T-helper 2 cell treated with Interferon-gamma antibody and Interleukin-4, amounts not matched to agents 5 μg/mL and 100 μg/mL, for 36 hours (primary cell): ENCODE results near the gene SEMA5A.
"Not testable (repeated sequence)": the region's sequence is repeated elsewhere in the genome, so short reads cannot be mapped to it uniquely, and the experiment has no call there.

Experiments
- DNase-seq: peaks from one replicate; pipeline ENCODE4 v3.0.0; 2021; ENCODE audit warnings: low spot score
- H3K27ac Mint-ChIP-seq: one replicate; pipeline ENCODE4 v1.8.0; 2021; ENCODE audit warnings: mild to moderate bottlenecking, mixed read lengths
- H3K27me3 Mint-ChIP-seq: one replicate; pipeline ENCODE4 v1.8.0; 2021; ENCODE audit warnings: low read depth, mixed read lengths
- H3K36me3 Mint-ChIP-seq: one replicate; pipeline ENCODE4 v1.8.0; 2021; ENCODE audit warnings: low read depth, mixed read lengths
- H3K4me1 Mint-ChIP-seq: one replicate; pipeline ENCODE4 v1.8.0; 2021; ENCODE audit warnings: low read depth, mixed read lengths
- H3K4me3 Mint-ChIP-seq: one replicate; pipeline ENCODE4 v1.8.0; 2022; ENCODE audit warnings: mild to moderate bottlenecking, moderate library complexity, mixed read lengths
- H3K9me3 Mint-ChIP-seq: one replicate; pipeline ENCODE4 v1.8.0; 2021; ENCODE audit warnings: mixed read lengths

SEMA5A gene

GRCh38 chr5:9370256-9370655 is 175.6 kb downstream of the SEMA5A start:
- no peak for DNase-seq
- Mint-ChIP-seq H3K36me3 (no peaks in the 10 kb centered on the region), H3K9me3 (peaks cover 18% of the 10 kb centered on the region), H3K4me3 (no peak overlapping the region), H3K27me3 (no peaks in the 10 kb centered on the region), H3K4me1 (no peaks in the 10 kb centered on the region), H3K27ac (no peak overlapping the region)

GRCh38 chr5:9365512-9365911 is 180.4 kb downstream of the SEMA5A start:
- Mint-ChIP-seq H3K27me3 (no peaks in the 10 kb centered on the region), H3K36me3 (no peaks in the 10 kb centered on the region), H3K9me3 (peaks cover 14% of the 10 kb centered on the region), H3K4me1 (peaks cover 9% of the 10 kb centered on the region), H3K4me3 (no peak overlapping the region), H3K27ac (no peak overlapping the region)
- no peak for DNase-seq

GRCh38 chr5:9363449-9363848 is 182.4 kb downstream of the SEMA5A start:
- Mint-ChIP-seq H3K9me3 (peaks cover 3% of the 10 kb centered on the region), H3K27me3 (no peaks in the 10 kb centered on the region), H3K4me3 (peak overlapping the region; percentile 24), H3K4me1 (peaks cover 9% of the 10 kb centered on the region), H3K27ac (no peak overlapping the region), H3K36me3 (no peaks in the 10 kb centered on the region)
- no peak for DNase-seq

- no peak overlapping the region for H3K27ac Mint-ChIP-seq
- no peak for DNase-seq
- no peaks in the 10 kb centered on the region for H3K27me3 Mint-ChIP-seq
- peaks cover 3% of the 10 kb centered on the region for H3K9me3 Mint-ChIP-seq
- H3K4me3 Mint-ChIP-seq: peak overlapping the region; percentile 24
- H3K36me3 Mint-ChIP-seq: no peaks in the 10 kb centered on the region
- H3K4me1 Mint-ChIP-seq: peaks cover 9% of the 10 kb centered on the region
Measured at GRCh38 chr5:9363026-9363425, 182.8 kb downstream of the SEMA5A start.

- DNase-seq: no peak
- no peaks in the 10 kb centered on the region for H3K9me3 Mint-ChIP-seq
- H3K27ac Mint-ChIP-seq: no peak overlapping the region
- no peaks in the 10 kb centered on the region for H3K36me3 Mint-ChIP-seq
- peaks cover 9% of the 10 kb centered on the region for H3K4me1 Mint-ChIP-seq
- H3K27me3 Mint-ChIP-seq: no peaks in the 10 kb centered on the region
- H3K4me3 Mint-ChIP-seq: peak overlapping the region; percentile 5
Measured at GRCh38 chr5:9362600-9362999, 183.3 kb downstream of the SEMA5A start.

GRCh38 chr5:9361835-9362234 is 184.0 kb downstream of the SEMA5A start:
- no peak overlapping the region for H3K4me3 Mint-ChIP-seq
- H3K36me3 Mint-ChIP-seq: no peaks in the 10 kb centered on the region
- no peaks in the 10 kb centered on the region for H3K27me3 Mint-ChIP-seq
- DNase-seq: peak; percentile 14
- peaks cover 9% of the 10 kb centered on the region for H3K4me1 Mint-ChIP-seq
- H3K9me3 Mint-ChIP-seq: no peaks in the 10 kb centered on the region
- no peak overlapping the region for H3K27ac Mint-ChIP-seq

GRCh38 chr5:9358961-9359685 is 186.8 kb downstream of the SEMA5A start:
- Mint-ChIP-seq H3K36me3 (no peaks in the 10 kb centered on the region), H3K27me3 (no peaks in the 10 kb centered on the region), H3K27ac (no peak overlapping the region), H3K4me1 (peaks cover 9% of the 10 kb centered on the region), H3K9me3 (peaks cover 5% of the 10 kb centered on the region), H3K4me3 (no peak overlapping the region)
- no peak for DNase-seq

- Mint-ChIP-seq H3K27ac (no peak overlapping the region), H3K9me3 (peaks cover 5% of the 10 kb centered on the region), H3K36me3 (no peaks in the 10 kb centered on the region), H3K4me1 (no peaks in the 10 kb centered on the region), H3K4me3 (no peak overlapping the region), H3K27me3 (no peaks in the 10 kb centered on the region)
- DNase-seq: no peak
Measured at GRCh38 chr5:9356351-9356825, 189.5 kb downstream of the SEMA5A start.

- Mint-ChIP-seq H3K9me3 (peaks cover 9% of the 10 kb centered on the region), H3K4me3 (no peak overlapping the region), H3K27me3 (no peaks in the 10 kb centered on the region), H3K4me1 (no peaks in the 10 kb centered on the region), H3K36me3 (no peaks in the 10 kb centered on the region), H3K27ac (no peak overlapping the region)
- no peak for DNase-seq
Measured at GRCh38 chr5:9354336-9355081, 191.4 kb downstream of the SEMA5A start.

GRCh38 chr5:9353048-9353447 is 192.8 kb downstream of the SEMA5A start:
- H3K36me3 Mint-ChIP-seq, DNase-seq: not testable (repeated sequence)

GRCh38 chr5:9351546-9351945 is 194.3 kb downstream of the SEMA5A start:
- H3K9me3 Mint-ChIP-seq: peaks cover 9% of the 10 kb centered on the region
- no peaks in the 10 kb centered on the region for H3K4me1 Mint-ChIP-seq
- no peaks in the 10 kb centered on the region for H3K36me3 Mint-ChIP-seq
- no peak for DNase-seq
- no peak overlapping the region for H3K27ac Mint-ChIP-seq
- H3K4me3 Mint-ChIP-seq: no peak overlapping the region
- H3K27me3 Mint-ChIP-seq: no peaks in the 10 kb centered on the region

More at GRCh38 chr5:9353048-9353447, 192.8 kb downstream of the SEMA5A start:
- H3K4me1 Mint-ChIP-seq, H3K4me3 Mint-ChIP-seq, H3K27me3 Mint-ChIP-seq, H3K27ac Mint-ChIP-seq, H3K9me3 Mint-ChIP-seq: not testable (repeated sequence)

- Mint-ChIP-seq H3K27me3 (no peaks in the 10 kb centered on the region), H3K27ac (no peak overlapping the region), H3K4me1 (no peaks in the 10 kb centered on the region), H3K36me3 (no peaks in the 10 kb centered on the region), H3K9me3 (peaks cover 9% of the 10 kb centered on the region), H3K4me3 (no peak overlapping the region)
- no peak for DNase-seq
Measured at GRCh38 chr5:9350301-9350797, 195.5 kb downstream of the SEMA5A start.

- no peaks in the 10 kb centered on the region for H3K36me3 Mint-ChIP-seq
- no peak overlapping the region for H3K27ac Mint-ChIP-seq
- no peaks in the 10 kb centered on the region for H3K4me1 Mint-ChIP-seq
- no peak for DNase-seq
- H3K4me3 Mint-ChIP-seq: no peak overlapping the region
- H3K9me3 Mint-ChIP-seq: peaks cover 4% of the 10 kb centered on the region
- no peaks in the 10 kb centered on the region for H3K27me3 Mint-ChIP-seq
Measured at GRCh38 chr5:9348401-9348996, 197.4 kb downstream of the SEMA5A start.
